Mammary epithelial cell (primary cell): ENCODE results near the gene SPAG6.

Source experiments
- EZH2 ChIP-seq: IDR thresholded peaks from 2 replicates; pipeline ENCODE4 v1.6.1; 2012; ENCODE audit warnings: low read length, inconsistent platforms, borderline replicate concordance
- TF ChIP-seq, protein P1 (sequence below), 2 donors: IDR thresholded peaks in 1 of 2; conservative IDR thresholded peaks in 1 of 2; 2 replicates each; pipeline ENCODE4 v1.5.1; 2011 to 2012; ENCODE audit warnings: inconsistent platforms in 2 of 2, low read length in 2 of 2, mild to moderate bottlenecking in 2 of 2, control low read depth in 1 of 2, low read depth in 1 of 2; ENCODE audit not compliant: insufficient read depth in 1 of 2; ENCODE audit errors: extremely low read depth in 1 of 2

DNA sequence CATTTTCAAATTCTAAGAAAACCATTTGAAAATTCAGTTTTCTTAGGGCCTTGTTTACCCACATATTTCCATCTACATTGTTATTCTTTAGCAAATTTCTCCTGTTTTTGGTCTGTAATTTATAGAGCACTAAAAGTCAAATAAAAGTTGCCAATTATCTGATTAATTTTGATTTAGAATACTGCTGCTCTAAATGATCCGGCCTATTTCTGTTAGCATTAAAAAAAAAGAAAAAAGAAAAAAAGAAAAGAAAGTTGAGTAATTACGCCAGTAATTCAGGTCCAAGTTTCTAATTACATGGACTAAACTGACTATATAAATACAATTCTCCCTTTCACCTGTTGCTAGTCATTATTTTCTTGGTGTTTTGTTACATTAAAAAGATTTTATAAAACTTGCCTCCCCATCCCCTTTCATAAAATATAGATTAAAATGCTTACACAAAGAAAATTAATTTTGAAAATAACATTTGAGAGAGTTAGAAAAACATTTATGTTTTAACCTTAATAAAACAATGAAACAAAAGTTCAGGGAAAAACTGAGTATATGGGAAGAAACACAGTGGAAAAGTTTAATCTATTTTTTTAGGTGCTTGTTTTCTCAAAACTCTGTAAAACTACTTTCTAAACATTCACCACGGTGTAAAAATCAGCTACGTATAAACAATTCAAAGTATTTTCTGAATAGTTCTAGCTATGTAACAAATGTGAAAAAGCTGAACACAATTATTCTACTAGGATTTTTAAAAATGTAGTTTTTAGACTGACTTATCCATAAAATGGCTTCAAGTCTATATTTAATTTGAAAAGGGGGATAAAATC lies 35.9 kb upstream of the SPAG6 start:
- TF ChIP-seq, protein P1, sequence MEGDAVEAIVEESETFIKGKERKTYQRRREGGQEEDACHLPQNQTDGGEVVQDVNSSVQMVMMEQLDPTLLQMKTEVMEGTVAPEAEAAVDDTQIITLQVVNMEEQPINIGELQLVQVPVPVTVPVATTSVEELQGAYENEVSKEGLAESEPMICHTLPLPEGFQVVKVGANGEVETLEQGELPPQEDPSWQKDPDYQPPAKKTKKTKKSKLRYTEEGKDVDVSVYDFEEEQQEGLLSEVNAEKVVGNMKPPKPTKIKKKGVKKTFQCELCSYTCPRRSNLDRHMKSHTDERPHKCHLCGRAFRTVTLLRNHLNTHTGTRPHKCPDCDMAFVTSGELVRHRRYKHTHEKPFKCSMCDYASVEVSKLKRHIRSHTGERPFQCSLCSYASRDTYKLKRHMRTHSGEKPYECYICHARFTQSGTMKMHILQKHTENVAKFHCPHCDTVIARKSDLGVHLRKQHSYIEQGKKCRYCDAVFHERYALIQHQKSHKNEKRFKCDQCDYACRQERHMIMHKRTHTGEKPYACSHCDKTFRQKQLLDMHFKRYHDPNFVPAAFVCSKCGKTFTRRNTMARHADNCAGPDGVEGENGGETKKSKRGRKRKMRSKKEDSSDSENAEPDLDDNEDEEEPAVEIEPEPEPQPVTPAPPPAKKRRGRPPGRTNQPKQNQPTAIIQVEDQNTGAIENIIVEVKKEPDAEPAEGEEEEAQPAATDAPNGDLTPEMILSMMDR (conservative IDR thresholded peaks at IDR 0.05 in 1 of 2, IDR thresholded peaks at IDR 0.05 in 1 of 2; ENCODE audit: extremely low read depth in 1 of 2, insufficient read depth in 1 of 2, low read depth in 1 of 2, low read length in 2 of 2), result no peak
- TF ChIP-seq EZH2, result no peak
